Cardiac fibroblast (primary cell): ENCODE results near the gene PLEKHN1.
A peak's percentile ranks its signal among the peaks of the same experiment; 100 is the strongest.

Experiments used
- DNase-seq, 2 donors: peaks; one replicate each; pipeline versions ENCODE4 v3.0.0 to v3.0.0-alpha.2; 2010; ENCODE audit warnings: low read depth in 2 of 2
- H3K4me3 ChIP-seq, 2 donors: replicated peaks in 1 of 2; 1 replicate in 1 of 2; 2 replicates in 1 of 2; pipeline ENCODE4 v1.5.1; 2011; ENCODE audit warnings: low read depth in 2 of 2, low read length in 2 of 2, mild to moderate bottlenecking in 2 of 2, moderate library complexity in 1 of 2
- CTCF ChIP-seq: IDR thresholded peaks from one replicate; pipeline ENCODE4 v1.5.1; 2011; ENCODE audit warnings: low read depth, mild to moderate bottlenecking, low read length, inconsistent platforms

Gene PLEKHN1

GRCh38 chr1:1019122-1019999, 53.1 kb downstream of the PLEKHN1 start:
- DNase-seq = peak; percentile 80 to 90
- peak; percentile 37 for TF ChIP-seq CTCF
- peak overlapping the region; percentile 29 to 63 for H3K4me3 ChIP-seq

- peak within 1 kb of the TSS; percentile 39 to 63 for H3K4me3 ChIP-seq
- DNase-seq = no peak
- TF ChIP-seq CTCF = no peak
Measured at GRCh38 chr1:1020000-1020404, 53.7 kb downstream of the PLEKHN1 start, which contains the start of gene AGRN. AGRN (plus strand) TSS chr1:1020120; CDS start chr1:1020173, 53 bp downstream.

GRCh38 chr1:1020415-1021009, 54.2 kb downstream of the PLEKHN1 start:
- no peak for TF ChIP-seq CTCF
- DNase-seq = no peak
- peak overlapping the region; percentile 32 to 63 for H3K4me3 ChIP-seq

GRCh38 chr1:1021010-1021919, 55.0 kb downstream of the PLEKHN1 start:
- peak; percentile 71 to 75 for DNase-seq
- peak overlapping the region; percentile 32 to 63 for H3K4me3 ChIP-seq
- TF ChIP-seq CTCF = no peak

GRCh38 chr1:1021920-1022259, 55.6 kb downstream of the PLEKHN1 start:
- peak in 1 of 2 donors; percentile 64 for DNase-seq
- no peak overlapping the region for H3K4me3 ChIP-seq
- TF ChIP-seq CTCF = no peak

GRCh38 chr1:1022302-1023009, 56.2 kb downstream of the PLEKHN1 start:
- DNase-seq = no peak
- no peak overlapping the region for H3K4me3 ChIP-seq
- TF ChIP-seq CTCF = no peak
